HepG2 (cell line): ENCODE measurements around the gene FTL. TPM values are rescaled to one million over a fixed set of nuclear protein-coding genes. Genes with fewer than 3 reads are reported as not detected.
A peak's percentile ranks its signal among the peaks of the same experiment; 100 is the strongest.

Experiments
- AHDC1 ChIP-seq: sonication (generic); formaldehyde crosslinking; IDR thresholded peaks from 2 replicates; pipeline ENCODE4 v1.5.1; 2020; ENCODE audit warnings: mild to moderate bottlenecking, missing genetic modification reagents, borderline replicate concordance
- AHR ChIP-seq: IDR thresholded peaks from 2 replicates; pipeline ENCODE4 v1.6.1; 2018; ENCODE audit warnings: missing genetic modification reagents, missing compliant biosample characterization
- CSRNP1 ChIP-seq: sonication (generic); formaldehyde crosslinking; IDR thresholded peaks from 2 replicates; pipeline ENCODE4 v1.8.1; 2023; ENCODE audit warnings: mild to moderate bottlenecking, missing genetic modification reagents
- E2F5 ChIP-seq: sonication (generic); formaldehyde crosslinking; conservative IDR thresholded peaks from 2 replicates; pipeline ENCODE4 v1.4.0; 2020; ENCODE audit warnings: missing genetic modification reagents
- EP300 ChIP-seq, 3 experiments: sonication (generic) in 1 of 3; formaldehyde crosslinking in 1 of 3; IDR thresholded peaks; 2 replicates each; pipeline versions ENCODE4 v1.5.1 to v1.6.1; 2011 to 2020; ENCODE audit warnings: low read depth in 2 of 3, low read length in 2 of 3, borderline replicate concordance in 1 of 3, improper control_type of control experiment in 1 of 3, mild to moderate bottlenecking in 1 of 3, missing genetic modification reagents in 1 of 3, moderate library complexity in 1 of 3
- ESRRA ChIP-seq: sonication (generic); formaldehyde crosslinking; IDR thresholded peaks from 2 replicates; pipeline ENCODE4 v1.5.1; 2020; ENCODE audit warnings: mild to moderate bottlenecking, low read depth, missing genetic modification reagents
- JARID2 ChIP-seq: sonication (generic); formaldehyde crosslinking; IDR thresholded peaks from 2 replicates; pipeline ENCODE4 v1.8.1; 2023; ENCODE audit warnings: missing genetic modification reagents, inconsistent platforms; ENCODE audit not compliant: insufficient replicate concordance
- LCORL ChIP-seq, 2 experiments: fragments of 450-650 bp in 1 of 2; sonication (generic) in 1 of 2; formaldehyde crosslinking in 1 of 2; IDR thresholded peaks; 2 replicates each; pipeline versions ENCODE4 v1.5.0 to v1.6.1; 2017 to 2020; ENCODE audit warnings: antibody characterized with exemption in 1 of 2, missing genetic modification reagents in 1 of 2
- RCOR2 ChIP-seq: IDR thresholded peaks from 2 replicates; pipeline ENCODE4 v1.6.1; 2016; ENCODE audit warnings: missing biosample characterization, missing genetic modification reagents
- SAP130 ChIP-seq: IDR thresholded peaks from 2 replicates; pipeline ENCODE4 v1.6.1; 2016; ENCODE audit warnings: low read depth
- SKIL ChIP-seq: sonication (generic); formaldehyde crosslinking; IDR thresholded peaks from 2 replicates; pipeline ENCODE4 v1.8.0; 2022; ENCODE audit warnings: missing genetic modification reagents, mild to moderate bottlenecking, moderate library complexity, borderline replicate concordance
- XBP1 ChIP-seq: sonication (generic); formaldehyde crosslinking; IDR thresholded peaks from 2 replicates; pipeline ENCODE4 v1.5.0; 2020; ENCODE audit warnings: missing genetic modification reagents
- ZFP36 ChIP-seq: fragments of 150-350 bp; IDR thresholded peaks from 2 replicates; pipeline ENCODE4 v1.6.1; 2018; ENCODE audit warnings: borderline replicate concordance, low read length, low read depth; ENCODE audit not compliant: partially characterized antibody
- ZIK1 ChIP-seq: sonication (generic); formaldehyde crosslinking; IDR thresholded peaks from 2 replicates; pipeline ENCODE4 v1.5.0; 2020; ENCODE audit warnings: mild to moderate bottlenecking, low read depth, missing genetic modification reagents, borderline replicate concordance
- ZNF547 ChIP-seq: sonication (generic); formaldehyde crosslinking; IDR thresholded peaks from 2 replicates; pipeline ENCODE4 v1.5.1; 2020; ENCODE audit warnings: mild to moderate bottlenecking, missing genetic modification reagents
- ZNF570 ChIP-seq: sonication (generic); formaldehyde crosslinking; IDR thresholded peaks from 2 replicates; pipeline ENCODE4 v1.4.0; 2020; ENCODE audit warnings: mild to moderate bottlenecking, missing genetic modification reagents, borderline replicate concordance
- ZNF619 ChIP-seq: sonication (generic); formaldehyde crosslinking; IDR thresholded peaks from 2 replicates; pipeline ENCODE4 v1.4.0; 2020; ENCODE audit warnings: mild to moderate bottlenecking, missing genetic modification reagents
- ZNF766 ChIP-seq: sonication (generic); formaldehyde crosslinking; IDR thresholded peaks from 2 replicates; pipeline ENCODE4 v1.5.0; 2020; ENCODE audit warnings: missing genetic modification reagents, borderline replicate concordance
- polyA plus RNA-seq, 8 experiments: library from polyadenylated mRNA; depleted of rRNA in 3 of 8; stranded (reverse) in 7 of 8; unstranded in 1 of 8; fragments of >200 nt; fragmentation: Illumina TruSeq in 4 of 8; extraction: Trizol in 4 of 8; gene quantifications; 2 replicates each; pipeline versions ENCODE4 v1.2.1 to v1.2.3, GENCODE V29; 2011 to 2016; ENCODE audit warnings: low read depth in 4 of 8, missing spikeins in 1 of 8, mixed read lengths in 1 of 8; ENCODE audit not compliant: insufficient read depth in 1 of 8
- total RNA-seq, 5 experiments: library from RNA; depleted of rRNA; stranded (reverse); fragments of >200 nt; fragmentation: Illumina TruSeq; extraction: Trizol; gene quantifications; 2 replicates each; pipeline ENCODE4 v1.2.3, GENCODE V29; 2016; ENCODE audit warnings: low read depth in 1 of 5

The FTL gene
- total and polyA plus RNA-seq, 2 of the 13 experiments (the other 11 are each of a cell fraction or from before 2014, with no cell fraction given), result 2,721 to 8,800 TPM

- TF ChIP-seq AHDC1 (CRISPR knock-in tag), result no peak
- TF ChIP-seq CSRNP1 (CRISPR knock-in tag), result no peak
- no peak for TF ChIP-seq ZFP36
- no peak for TF ChIP-seq JARID2 (CRISPR knock-in tag)
- TF ChIP-seq E2F5 (CRISPR knock-in tag), result no peak
- no peak for TF ChIP-seq ZNF570 (CRISPR knock-in tag)
- no peak for TF ChIP-seq ESRRA (CRISPR knock-in tag)
- no peak for TF ChIP-seq ZNF766 (CRISPR knock-in tag)
- no peak for TF ChIP-seq AHR
- no peak for TF ChIP-seq ZIK1
- TF ChIP-seq RCOR2 (CRISPR knock-in tag), result peak; percentile 54
- no peak for TF ChIP-seq ZNF619 (CRISPR knock-in tag)
- no peak for TF ChIP-seq XBP1 (CRISPR knock-in tag)
- TF ChIP-seq SAP130 (CRISPR knock-in tag), result 0 out of 2 replicates have a peak, but pooled peaks have one; percentile 39
- TF ChIP-seq EP300 (IDR thresholded peaks at IDR 0.05; ENCODE audit: low read depth in 2 of 2, low read length in 2 of 2), result no peak
- no peak for TF ChIP-seq EP300 (CRISPR knock-in tag; IDR thresholded peaks at IDR 0.05; ENCODE audit: borderline replicate concordance)
- no peak for TF ChIP-seq SKIL (CRISPR knock-in tag)
- TF ChIP-seq ZNF547 (CRISPR knock-in tag), result no peak
- no peak for TF ChIP-seq LCORL (IDR thresholded peaks at IDR 0.05)
- 0 out of 2 replicates have a peak, but pooled peaks have one; percentile 36 for TF ChIP-seq LCORL (CRISPR knock-in tag; IDR thresholded peaks at IDR 0.05)
These were observed 14.1 kb upstream of the FTL start (continued) for GRCh38 chr19:48950830-48951519.
